KOPT-K1 (cell line): ENCODE measurements around the gene MUC5AC.
"Not testable (repeated sequence)": the region's sequence is repeated elsewhere in the genome, so short reads cannot be mapped to it uniquely, and the experiment has no call there.

Source experiments
- H3K27ac ChIP-seq: fragments of 200-600 bp; sonication (generic); 2 replicates; pipeline ENCODE4 v1.5.1; 2016; ENCODE audit warnings: antibody characterized with exemption, mild to moderate bottlenecking, low read depth, low read length; ENCODE audit not compliant: poor library complexity, severe bottlenecking
- H3K36me3 ChIP-seq: fragments of 200-600 bp; sonication (generic); 2 replicates; pipeline ENCODE4 v1.5.1; 2017; ENCODE audit warnings: antibody characterized with exemption, mild to moderate bottlenecking, low read length, moderate library complexity; ENCODE audit not compliant: insufficient read depth
- H3K9me3 ChIP-seq: fragments of 200-600 bp; sonication (generic); 2 replicates; pipeline ENCODE4 v1.5.1; 2017; ENCODE audit warnings: antibody characterized with exemption, low read length, mild to moderate bottlenecking; ENCODE audit not compliant: insufficient read depth, poor library complexity, severe bottlenecking

The MUC5AC gene

GRCh38 chr11:1237128-1237580 is 79.4 kb downstream of the MUC5AC start:
- no peaks in the 10 kb centered on the region for H3K36me3 ChIP-seq
- no peaks in the 10 kb centered on the region for H3K9me3 ChIP-seq
- H3K27ac ChIP-seq = no peak overlapping the region

GRCh38 chr11:1237851-1238250 is 80.1 kb downstream of the MUC5AC start:
- no peaks in the 10 kb centered on the region for H3K9me3 ChIP-seq
- no peak overlapping the region for H3K27ac ChIP-seq
- no peaks in the 10 kb centered on the region for H3K36me3 ChIP-seq

GRCh38 chr11:1238767-1239595 is 81.2 kb downstream of the MUC5AC start:
- H3K27ac ChIP-seq = no peak overlapping the region
- H3K9me3 ChIP-seq = no peaks in the 10 kb centered on the region
- no peaks in the 10 kb centered on the region for H3K36me3 ChIP-seq

GRCh38 chr11:1239596-1240205 is 81.9 kb downstream of the MUC5AC start:
- no peaks in the 10 kb centered on the region for H3K9me3 ChIP-seq
- H3K36me3 ChIP-seq = no peaks in the 10 kb centered on the region
- H3K27ac ChIP-seq = no peak overlapping the region

- H3K27ac ChIP-seq = no peak overlapping the region
These were observed 83.0 kb downstream of the MUC5AC start for GRCh38 chr11:1240771-1241170.

GRCh38 chr11:1241706-1242105 is 84.0 kb downstream of the MUC5AC start:
- Histone ChIP-seq H3K27ac (no peak overlapping the region), H3K9me3 (peaks cover 9% of the 10 kb centered on the region), H3K36me3 (no peaks in the 10 kb centered on the region)

More at GRCh38 chr11:1240771-1241170, 83.0 kb downstream of the MUC5AC start:
- H3K9me3 ChIP-seq = peaks cover 2% of the 10 kb centered on the region
- no peaks in the 10 kb centered on the region for H3K36me3 ChIP-seq

GRCh38 chr11:1242289-1242688 is 84.5 kb downstream of the MUC5AC start:
- H3K9me3 ChIP-seq = peaks cover 9% of the 10 kb centered on the region

GRCh38 chr11:1242751-1243150 is 85.0 kb downstream of the MUC5AC start:
- H3K36me3 ChIP-seq, H3K27ac ChIP-seq, H3K9me3 ChIP-seq: not testable (repeated sequence)

More at GRCh38 chr11:1242289-1242688, 84.5 kb downstream of the MUC5AC start:
- Histone ChIP-seq H3K36me3 (no peaks in the 10 kb centered on the region), H3K27ac (no peak overlapping the region)

- not testable (repeated sequence) for H3K27ac ChIP-seq, H3K9me3 ChIP-seq, H3K36me3 ChIP-seq
These were observed 85.8 kb downstream of the MUC5AC start for GRCh38 chr11:1243521-1243920.

- H3K9me3 ChIP-seq, H3K27ac ChIP-seq, H3K36me3 ChIP-seq: not testable (repeated sequence)
These were observed 86.8 kb downstream of the MUC5AC start for GRCh38 chr11:1244557-1244956.

- not testable (repeated sequence) for H3K27ac ChIP-seq, H3K36me3 ChIP-seq
- peaks cover 12% of the 10 kb centered on the region for H3K9me3 ChIP-seq
These were observed 88.0 kb downstream of the MUC5AC start for GRCh38 chr11:1245717-1246116.

- not testable (repeated sequence) for H3K36me3 ChIP-seq, H3K27ac ChIP-seq
- H3K9me3 ChIP-seq = peaks cover 18% of the 10 kb centered on the region
These were observed 88.5 kb downstream of the MUC5AC start for GRCh38 chr11:1246301-1246700.

GRCh38 chr11:1247026-1247425 is 89.3 kb downstream of the MUC5AC start:
- not testable (repeated sequence) for H3K36me3 ChIP-seq, H3K27ac ChIP-seq
- peaks cover 25% of the 10 kb centered on the region for H3K9me3 ChIP-seq

- not testable (repeated sequence) for H3K36me3 ChIP-seq, H3K27ac ChIP-seq
- peaks cover 30% of the 10 kb centered on the region for H3K9me3 ChIP-seq
These were observed 91.2 kb downstream of the MUC5AC start for GRCh38 chr11:1248951-1249350.

GRCh38 chr11:1250411-1250810 is 92.7 kb downstream of the MUC5AC start:
- not testable (repeated sequence) for H3K27ac ChIP-seq, H3K36me3 ChIP-seq
- peaks cover 30% of the 10 kb centered on the region for H3K9me3 ChIP-seq
